ENCODE measurements around the gene USP3.

GRCh38 chr15:63595065-63595464 lies 90.7 kb downstream of the USP3 start:
- no peak for TF ChIP-seq HNRNPLL (IDR thresholded peaks at IDR 0.05; ENCODE audit: low read depth, low read length, poor library complexity, severe bottlenecking)
- TF ChIP-seq CTCF (IDR thresholded peaks at IDR 0.05 in 2 of 3, conservative IDR thresholded peaks at IDR 0.05 in 1 of 3; ENCODE audit: insufficient read depth in 2 of 3, low read depth in 1 of 3, low read length in 3 of 3): no peak
- TF ChIP-seq MAFK (IDR thresholded peaks at IDR 0.05; ENCODE audit: low read length): no peak
- TF ChIP-seq ZBTB34 (CRISPR knock-in tag; IDR thresholded peaks at IDR 0.05): no peak
- TF ChIP-seq RFX1 (IDR thresholded peaks at IDR 0.05): no peak
- no peak for TF ChIP-seq CHD1 (IDR thresholded peaks at IDR 0.05; ENCODE audit: low read length)

Data from K562 (cell line).